Measurements from ENCODE around the gene S100P. TPM values are rescaled to one million over a fixed set of nuclear protein-coding genes. Genes with fewer than 3 reads are reported as not detected.

The S100P gene
- total RNA-seq, 1 donor from 2014 or later, result not detected

- Mint-ChIP-seq H3K4me3 (ENCODE audit: unreplicated experiment) (peak overlapping the region; percentile 95), H3K27ac (ENCODE audit: unreplicated experiment) (peak overlapping the region; percentile 90), H3K27me3 (ENCODE audit: unreplicated experiment) (peaks cover 14% of the 10 kb centered on the region), H3K4me1 (ENCODE audit: unreplicated experiment) (peaks cover 25% of the 10 kb centered on the region), H3K36me3 (ENCODE audit: low read depth, unreplicated experiment) (peaks cover 12% of the 10 kb centered on the region), H3K9me3 (ENCODE audit: unreplicated experiment) (no peaks in the 10 kb centered on the region)
- no peak for TF ChIP-seq CTCF (IDR thresholded peaks at IDR 0.05; ENCODE audit: unreplicated experiment)
- DNase-seq (ENCODE audit: low spot score), result peak; percentile 92
These were observed 19.8 kb upstream of the S100P start for GRCh38 chr4:6673660-6674499.

- H3K4me3 Mint-ChIP-seq (ENCODE audit: unreplicated experiment), result peak overlapping the region; percentile 95
- DNase-seq (ENCODE audit: low spot score), result no peak
- no peak for TF ChIP-seq CTCF (IDR thresholded peaks at IDR 0.05; ENCODE audit: unreplicated experiment)
- H3K27ac Mint-ChIP-seq (ENCODE audit: unreplicated experiment), result peak overlapping the region; percentile 58
- H3K9me3 Mint-ChIP-seq (ENCODE audit: unreplicated experiment), result no peaks in the 10 kb centered on the region
- peaks cover 14% of the 10 kb centered on the region for H3K27me3 Mint-ChIP-seq (ENCODE audit: unreplicated experiment)
- H3K36me3 Mint-ChIP-seq (ENCODE audit: low read depth, unreplicated experiment), result peaks cover 12% of the 10 kb centered on the region
- peaks cover 25% of the 10 kb centered on the region for H3K4me1 Mint-ChIP-seq (ENCODE audit: unreplicated experiment)
These were observed 19.1 kb upstream of the S100P start for GRCh38 chr4:6674500-6675149.

- peak overlapping the region; percentile 18 for H3K4me3 Mint-ChIP-seq (ENCODE audit: unreplicated experiment)
- peaks cover 13% of the 10 kb centered on the region for H3K27me3 Mint-ChIP-seq (ENCODE audit: unreplicated experiment)
- no peaks in the 10 kb centered on the region for H3K9me3 Mint-ChIP-seq (ENCODE audit: unreplicated experiment)
- peaks cover 25% of the 10 kb centered on the region for H3K4me1 Mint-ChIP-seq (ENCODE audit: unreplicated experiment)
- no peak overlapping the region for H3K27ac Mint-ChIP-seq (ENCODE audit: unreplicated experiment)
- H3K36me3 Mint-ChIP-seq (ENCODE audit: low read depth, unreplicated experiment), result peaks cover 8% of the 10 kb centered on the region
- TF ChIP-seq CTCF (IDR thresholded peaks at IDR 0.05; ENCODE audit: unreplicated experiment), result no peak
- DNase-seq (ENCODE audit: low spot score), result no peak
These were observed 16.7 kb upstream of the S100P start for GRCh38 chr4:6676722-6677558.

- H3K4me3 Mint-ChIP-seq (ENCODE audit: unreplicated experiment), result no peak overlapping the region
- peaks cover 4% of the 10 kb centered on the region for H3K36me3 Mint-ChIP-seq (ENCODE audit: low read depth, unreplicated experiment)
- H3K9me3 Mint-ChIP-seq (ENCODE audit: unreplicated experiment), result no peaks in the 10 kb centered on the region
- TF ChIP-seq CTCF (IDR thresholded peaks at IDR 0.05; ENCODE audit: unreplicated experiment), result peak; percentile 10
- no peaks in the 10 kb centered on the region for H3K27me3 Mint-ChIP-seq (ENCODE audit: unreplicated experiment)
- no peak overlapping the region for H3K27ac Mint-ChIP-seq (ENCODE audit: unreplicated experiment)
- DNase-seq (ENCODE audit: low spot score), result no peak
- H3K4me1 Mint-ChIP-seq (ENCODE audit: unreplicated experiment), result peaks cover 11% of the 10 kb centered on the region
These were observed 13.2 kb upstream of the S100P start for GRCh38 chr4:6680372-6681034.
